Neural progenitor cell (in vitro differentiated cells): Measurements from ENCODE around the gene PLXNB2. TPM values are rescaled to one million over a fixed set of nuclear protein-coding genes. Genes with fewer than 3 reads are reported as not detected.
A peak's percentile ranks its signal among the peaks of the same experiment; 100 is the strongest.

Experiments used
- DNase-seq: peaks from one replicate; pipeline ENCODE4 v3.0.0-alpha.2; 2016; ENCODE audit warnings: low spot score
- H2AFZ ChIP-seq: fragments of 200-600 bp; sonication (generic); replicated peaks from 2 replicates; pipeline ENCODE4 v1.6.1; 2016; ENCODE audit warnings: antibody characterized with exemption
- H3F3A ChIP-seq: fragments of 200-600 bp; sonication (generic); 2 replicates; pipeline ENCODE4 v1.6.1; 2016; ENCODE audit warnings: antibody characterized with exemption, low read depth
- H3K27ac ChIP-seq: fragments of 200-600 bp; sonication (generic); 2 replicates; pipeline ENCODE4 v1.5.1; 2016; ENCODE audit warnings: mild to moderate bottlenecking
- H3K27me3 ChIP-seq: fragments of 200-600 bp; sonication (generic); 2 replicates; pipeline ENCODE4 v1.6.1; 2016; ENCODE audit warnings: mild to moderate bottlenecking, moderate library complexity
- H3K36me3 ChIP-seq: fragments of 200-600 bp; sonication (generic); 2 replicates; pipeline ENCODE4 v1.5.1; 2016
- H3K4me1 ChIP-seq: fragments of 200-600 bp; sonication (generic); 2 replicates; pipeline ENCODE4 v1.6.1; 2016; ENCODE audit warnings: mixed run types
- H3K4me2 ChIP-seq: fragments of 200-600 bp; sonication (generic); 2 replicates; pipeline ENCODE4 v1.6.1; 2016
- H3K4me3 ChIP-seq: fragments of 200-600 bp; sonication (generic); 2 replicates; pipeline ENCODE4 v1.5.1; 2016
- H3K79me2 ChIP-seq: fragments of 200-600 bp; sonication (generic); 2 replicates; pipeline ENCODE4 v1.6.1; 2016; ENCODE audit warnings: low read depth
- H3K9ac ChIP-seq: fragments of 200-600 bp; sonication (generic); 2 replicates; pipeline ENCODE4 v1.6.1; 2016
- H3K9me3 ChIP-seq: fragments of 200-600 bp; sonication (generic); 2 replicates; pipeline ENCODE4 v1.5.1; 2016; ENCODE audit warnings: low read depth
- H4K20me1 ChIP-seq: fragments of 200-600 bp; sonication (generic); 2 replicates; pipeline ENCODE4 v1.6.1; 2016; ENCODE audit warnings: low read depth
- H3K27ac Mint-ChIP-seq: 3 replicates; pipeline ENCODE4 v1.8.0; 2021; ENCODE audit warnings: mixed read lengths
- H3K27me3 Mint-ChIP-seq: 2 replicates; pipeline ENCODE4 v1.8.0; 2022; ENCODE audit warnings: low read depth, mild to moderate bottlenecking, inconsistent platforms, moderate library complexity, mixed read lengths; ENCODE audit not compliant: insufficient read depth
- H3K36me3 Mint-ChIP-seq: 3 replicates; pipeline ENCODE4 v1.8.0; 2021; ENCODE audit warnings: mixed read lengths
- H3K4me1 Mint-ChIP-seq: 3 replicates; pipeline ENCODE4 v1.8.0; 2021; ENCODE audit warnings: mixed read lengths
- H3K4me3 Mint-ChIP-seq: 3 replicates; pipeline ENCODE4 v1.8.0; 2021; ENCODE audit warnings: mild to moderate bottlenecking, moderate library complexity, mixed read lengths
- H3K9me3 Mint-ChIP-seq: 3 replicates; pipeline ENCODE4 v1.8.0; 2020; ENCODE audit warnings: mixed read lengths
- EZH2 ChIP-seq: fragments of 200-600 bp; sonication (generic); IDR thresholded peaks from 2 replicates; pipeline ENCODE4 v1.6.1; 2017; ENCODE audit warnings: antibody characterized with exemption, mild to moderate bottlenecking, moderate library complexity
- EZH2phosphoT487 ChIP-seq: fragments of 200-600 bp; sonication (generic); IDR thresholded peaks from 2 replicates; pipeline ENCODE4 v1.6.1; 2017; ENCODE audit warnings: antibody characterized with exemption
- total RNA-seq: library from RNA; depleted of rRNA; stranded (reverse); fragments of >200 nt; gene quantifications from 2 replicates; pipeline ENCODE4 v1.2.3, GENCODE V29; 2015; ENCODE audit warnings: low replicate concordance
- TF ChIP-seq, protein P1 (sequence below): fragments of 200-600 bp; sonication (generic); IDR thresholded peaks from 2 replicates; pipeline ENCODE4 v1.5.1; 2017; ENCODE audit warnings: antibody characterized with exemption, mild to moderate bottlenecking

Gene PLXNB2
- total RNA-seq, 1 donor from 2014 or later = 32.4 TPM

GRCh38 chr22:50226063-50226874 lies 81.2 kb downstream of the PLXNB2 start:
- no peak overlapping the region for H2AFZ ChIP-seq
- H3K4me3 ChIP-seq = no peak overlapping the region
- Mint-ChIP-seq H3K36me3 (peaks cover 11% of the 10 kb centered on the region), H3K4me3 (no peak overlapping the region), H3K27me3 (peaks cover 13% of the 10 kb centered on the region), H3K27ac (no peak overlapping the region), H3K9me3 (no peaks in the 10 kb centered on the region), H3K4me1 (no peaks in the 10 kb centered on the region)
- H3K9ac ChIP-seq = no peak overlapping the region
- H3K79me2 ChIP-seq = no peaks in the 10 kb centered on the region
- H4K20me1 ChIP-seq = peaks cover 5% of the 10 kb centered on the region
- H3K27ac ChIP-seq = no peak overlapping the region
- H3K4me1 ChIP-seq = no peaks in the 10 kb centered on the region
- no peaks in the 10 kb centered on the region for H3F3A ChIP-seq
- H3K9me3 ChIP-seq = no peaks in the 10 kb centered on the region
- no peak for TF ChIP-seq EZH2phosphoT487
- TF ChIP-seq EZH2 = no peak
- TF ChIP-seq, protein P1, sequence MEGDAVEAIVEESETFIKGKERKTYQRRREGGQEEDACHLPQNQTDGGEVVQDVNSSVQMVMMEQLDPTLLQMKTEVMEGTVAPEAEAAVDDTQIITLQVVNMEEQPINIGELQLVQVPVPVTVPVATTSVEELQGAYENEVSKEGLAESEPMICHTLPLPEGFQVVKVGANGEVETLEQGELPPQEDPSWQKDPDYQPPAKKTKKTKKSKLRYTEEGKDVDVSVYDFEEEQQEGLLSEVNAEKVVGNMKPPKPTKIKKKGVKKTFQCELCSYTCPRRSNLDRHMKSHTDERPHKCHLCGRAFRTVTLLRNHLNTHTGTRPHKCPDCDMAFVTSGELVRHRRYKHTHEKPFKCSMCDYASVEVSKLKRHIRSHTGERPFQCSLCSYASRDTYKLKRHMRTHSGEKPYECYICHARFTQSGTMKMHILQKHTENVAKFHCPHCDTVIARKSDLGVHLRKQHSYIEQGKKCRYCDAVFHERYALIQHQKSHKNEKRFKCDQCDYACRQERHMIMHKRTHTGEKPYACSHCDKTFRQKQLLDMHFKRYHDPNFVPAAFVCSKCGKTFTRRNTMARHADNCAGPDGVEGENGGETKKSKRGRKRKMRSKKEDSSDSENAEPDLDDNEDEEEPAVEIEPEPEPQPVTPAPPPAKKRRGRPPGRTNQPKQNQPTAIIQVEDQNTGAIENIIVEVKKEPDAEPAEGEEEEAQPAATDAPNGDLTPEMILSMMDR = no peak
- H3K4me2 ChIP-seq = no peak overlapping the region
- H3K36me3 ChIP-seq = no peaks in the 10 kb centered on the region
- DNase-seq = no peak
- H3K27me3 ChIP-seq = no peaks in the 10 kb centered on the region

- H3K9me3 ChIP-seq = no peaks in the 10 kb centered on the region
- no peak overlapping the region for H3K4me2 ChIP-seq
- H3K9ac ChIP-seq = no peak overlapping the region
- Mint-ChIP-seq H3K27ac (no peak overlapping the region), H3K9me3 (no peaks in the 10 kb centered on the region), H3K27me3 (peaks cover 13% of the 10 kb centered on the region), H3K36me3 (peaks cover 11% of the 10 kb centered on the region), H3K4me1 (no peaks in the 10 kb centered on the region), H3K4me3 (peak overlapping the region; percentile 43)
- H3K27me3 ChIP-seq = no peaks in the 10 kb centered on the region
- no peaks in the 10 kb centered on the region for H3K4me1 ChIP-seq
- no peaks in the 10 kb centered on the region for H3K79me2 ChIP-seq
- H4K20me1 ChIP-seq = peaks cover 5% of the 10 kb centered on the region
- no peak overlapping the region for H2AFZ ChIP-seq
- H3K36me3 ChIP-seq = no peaks in the 10 kb centered on the region
- no peak overlapping the region for H3K27ac ChIP-seq
- H3F3A ChIP-seq = no peaks in the 10 kb centered on the region
- TF ChIP-seq, protein P1 = no peak
- no peak for TF ChIP-seq EZH2
- no peak for TF ChIP-seq EZH2phosphoT487
- no peak overlapping the region for H3K4me3 ChIP-seq
- no peak for DNase-seq
Observed at GRCh38 chr22:50225200-50225969, 82.1 kb downstream of the PLXNB2 start.

Other genes starting within 250 kb of the PLXNB2 start
- not detected in 2 replicates for gene TTLL8, start 249.3 kb downstream of the PLXNB2 start, total RNA-seq
- gene MLC1, start 222.2 kb downstream of the PLXNB2 start, total RNA-seq = not detected in 2 replicates
- gene MOV10L1, start 217.6 kb downstream of the PLXNB2 start, total RNA-seq = 0.99 TPM in 1 of 2 replicates, not detected in the other
- 0.88 and 1.9 TPM in 2 replicates for gene PANX2, start 136.9 kb downstream of the PLXNB2 start, total RNA-seq
- 15.4 and 37.4 TPM in 2 replicates for gene TRABD, start 121.7 kb downstream of the PLXNB2 start, total RNA-seq
- gene SELENOO, start 106.6 kb downstream of the PLXNB2 start, total RNA-seq = 7.6 and 20.8 TPM in 2 replicates
- 16.9 and 44.6 TPM in 2 replicates for gene TUBGCP6, start 62.6 kb downstream of the PLXNB2 start, total RNA-seq
- gene HDAC10, start 56.4 kb downstream of the PLXNB2 start, total RNA-seq = 5.4 and 27.6 TPM in 2 replicates
- 18.7 and 28.4 TPM in 2 replicates for gene MAPK12, start 46.0 kb downstream of the PLXNB2 start, total RNA-seq
- 0.37 TPM in 1 of 2 replicates, not detected in the other for gene MAPK11, start 37.3 kb downstream of the PLXNB2 start, total RNA-seq
- gene DENND6B, start 19.4 kb upstream of the PLXNB2 start, total RNA-seq = 1.0 and 7.8 TPM in 2 replicates
- gene PPP6R2, start 35.7 kb upstream of the PLXNB2 start, total RNA-seq = 32.6 and 65.5 TPM in 2 replicates
- 25.8 and 65.8 TPM in 2 replicates for gene SBF1, start 167.4 kb upstream of the PLXNB2 start, total RNA-seq
- 0.13 and 2.6 TPM in 2 replicates for gene ADM2, start 173.9 kb upstream of the PLXNB2 start, total RNA-seq
- not detected in 2 replicates for gene MIOX, start 179.2 kb upstream of the PLXNB2 start, total RNA-seq
- gene LMF2, start 200.1 kb upstream of the PLXNB2 start, total RNA-seq = 7.1 and 38.2 TPM in 2 replicates
- 41.2 and 64.4 TPM in 2 replicates for gene NCAPH2, start 200.6 kb upstream of the PLXNB2 start, total RNA-seq
- 1.1 TPM in 1 of 2 replicates, not detected in the other for gene SCO2, start 218.0 kb upstream of the PLXNB2 start, total RNA-seq
- gene TYMP, start 222.4 kb upstream of the PLXNB2 start, total RNA-seq = 0.81 TPM in 1 of 2 replicates, not detected in the other
- not detected in 2 replicates for gene KLHDC7B, start 238.3 kb upstream of the PLXNB2 start, total RNA-seq